Measurements from ENCODE around the gene POLH. TPM values are rescaled to one million over a fixed set of nuclear protein-coding genes. Genes with fewer than 3 reads are reported as not detected.

The POLH gene
- 10 to 100 TPM; 14.5 to 18.0 TPM for total RNA-seq

GRCh38 chr6:43575772-43576551 is at the start of gene POLH, which contains the start of gene XPO5:
Gene POLH (plus strand): TSS chr6:43576185. CDS start chr6:43582320, 6,135 bp downstream.
Gene XPO5 (minus strand): TSS chr6:43576038. CDS start chr6:43575864, 174 bp downstream.

DNA sequence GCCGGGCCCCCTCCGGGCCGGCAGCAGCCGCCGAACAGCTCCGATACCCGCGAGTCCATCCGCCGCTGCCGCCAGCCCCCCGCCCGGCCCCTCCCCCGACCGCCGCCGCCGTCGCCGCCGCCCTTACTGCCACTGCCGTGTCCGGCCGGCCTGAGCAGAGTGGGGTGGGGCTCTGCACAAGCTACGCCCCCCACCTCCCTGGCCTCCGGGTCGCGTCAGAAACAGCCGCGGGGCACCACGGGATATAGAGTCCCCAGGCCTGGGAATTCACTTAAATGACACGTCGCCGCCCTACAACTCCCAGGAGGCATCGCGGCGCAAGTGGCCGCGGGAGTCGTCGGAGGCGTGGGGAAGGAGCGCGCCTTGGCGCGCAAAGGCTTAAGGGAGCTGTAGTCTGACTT is 53.1 kb downstream of the POLH start, which contains the start of gene GTPBP2:
GTPBP2 (minus strand) TSS at position 161 of the 401 bp plus-strand sequence; CDS start at position 59, 102 bp downstream.

DNA sequence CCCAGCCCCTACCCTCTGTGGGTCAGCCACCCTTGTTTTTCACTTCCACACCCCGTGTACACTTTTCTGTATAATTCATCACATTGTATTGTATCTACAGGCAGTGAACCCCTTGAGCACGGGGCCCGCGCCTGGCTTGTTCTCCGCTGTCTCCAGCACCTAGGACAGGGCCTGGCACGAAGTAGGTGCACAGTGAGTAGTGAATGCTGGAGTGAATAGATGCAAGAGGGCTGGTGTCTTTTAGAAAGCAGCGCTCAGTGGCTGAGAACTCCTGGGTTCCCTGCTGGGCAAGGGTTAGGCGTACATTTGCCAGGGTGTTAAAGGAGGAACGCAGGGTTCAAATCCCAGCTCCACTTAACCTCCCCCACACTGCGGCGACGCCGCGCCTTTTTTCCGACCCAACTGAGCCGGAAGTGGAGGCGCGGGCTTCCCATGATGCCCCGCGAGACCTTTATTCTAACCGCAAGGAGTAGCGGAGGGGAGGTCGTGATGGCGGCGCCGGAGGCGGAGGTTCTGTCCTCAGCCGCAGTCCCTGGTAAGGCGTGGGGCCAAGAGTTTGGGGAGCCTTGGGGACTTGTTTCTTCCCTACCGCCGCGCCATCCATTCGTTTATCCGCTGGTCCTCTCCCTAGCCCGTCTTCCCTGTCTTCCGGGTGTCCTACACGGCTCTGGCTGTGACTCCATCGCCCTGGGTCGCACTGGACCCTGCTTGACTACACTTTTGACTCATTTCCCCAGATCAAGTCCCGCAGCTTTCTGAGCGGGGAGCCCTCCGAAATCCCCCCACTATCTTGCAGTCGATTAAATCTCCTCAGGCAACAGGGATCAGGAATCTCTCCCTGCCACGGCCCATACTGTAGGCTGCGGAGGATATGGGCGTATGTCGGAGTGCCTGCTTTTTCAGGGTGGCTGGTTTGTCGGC is 59.7 kb downstream of the POLH start, which contains the start of gene MAD2L1BP:
MAD2L1BP (plus strand) TSS at position 454 of the 921 bp plus-strand sequence; CDS start at position 490, 36 bp downstream.

DNA sequence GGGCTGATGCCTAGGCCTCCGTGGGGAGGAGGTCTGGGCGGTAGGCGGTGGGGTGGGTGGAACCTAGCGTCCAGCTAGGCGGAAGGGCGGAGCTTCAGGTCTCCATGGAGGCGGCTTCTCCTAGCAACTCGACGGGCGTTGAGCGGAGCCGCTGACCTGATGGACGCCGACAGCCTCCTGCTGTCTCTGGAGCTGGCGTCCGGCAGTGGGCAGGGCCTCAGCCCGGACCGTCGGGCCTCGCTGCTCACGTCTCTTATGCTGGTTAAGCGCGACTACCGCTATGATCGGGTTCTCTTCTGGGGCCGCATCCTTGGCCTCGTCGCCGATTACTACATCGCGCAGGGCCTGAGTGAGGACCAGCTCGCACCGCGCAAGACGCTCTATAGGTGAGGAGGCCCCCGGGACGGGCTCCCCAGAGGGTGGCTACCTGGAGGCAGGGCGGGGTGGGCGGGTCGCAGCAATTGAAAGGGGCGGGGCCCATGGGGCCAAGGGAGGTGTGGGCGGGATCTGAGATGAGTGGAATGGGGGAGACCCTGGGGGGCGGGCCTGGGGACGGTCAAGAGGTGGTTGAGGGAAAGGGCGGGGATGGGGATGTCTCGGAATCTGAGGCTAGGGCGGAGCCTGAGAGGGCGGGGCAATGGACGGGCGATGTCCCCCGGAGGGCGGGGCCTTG is 69.1 kb downstream of the POLH start, which contains the start of gene RSPH9:
RSPH9 (plus strand) TSS at position 97 of the 673 bp plus-strand sequence; CDS start at position 160, 63 bp downstream.

Small RNA genes lying within 50 kb of the gene (small RNA-seq; reads per million reads assigned to genes)
- 0 reads per million in 2 donors for gene RF00426

Other genes starting within 250 kb of the POLH start
- gene ZNF318, start 206.5 kb upstream of the POLH start, total RNA-seq, result 10 to 100 TPM in 1 of 2 donors, 1 to 10 TPM in 1; 9.0 to 14.1 TPM
- gene ABCC10, start 148.6 kb upstream of the POLH start, total RNA-seq, result 10 to 100 TPM; 25.8 to 32.6 TPM
- gene DLK2, start 120.6 kb upstream of the POLH start, total RNA-seq, result not detected
- gene TJAP1, start 98.6 kb upstream of the POLH start, total RNA-seq, result 10 to 100 TPM; 10.7 to 13.3 TPM
- under 1 TPM; under 0.01 to 0.34 TPM for gene LRRC73, start 65.8 kb upstream of the POLH start, total RNA-seq
- gene YIPF3, start 59.3 kb upstream of the POLH start, total RNA-seq, result 10 to 100 TPM; 59.6 to 61.3 TPM
- gene POLR1C, start 59.1 kb upstream of the POLH start, total RNA-seq, result 10 to 100 TPM; 24.4 to 56.9 TPM
- 100 to 1,000 TPM in 1 of 2 donors, 10 to 100 TPM in 1; 29.6 to 137 TPM for gene XPO5, start 147 bp upstream of the POLH start, total RNA-seq
- gene GTPBP2, start 53.1 kb downstream of the POLH start, total RNA-seq, result 10 to 100 TPM; 65.7 to 67.9 TPM
- 10 to 100 TPM; 84.3 to 98.2 TPM for gene MAD2L1BP, start 59.7 kb downstream of the POLH start, total RNA-seq
- gene RSPH9, start 68.9 kb downstream of the POLH start, total RNA-seq, result under 1 TPM; 0.33 to 0.69 TPM
- gene MRPS18A, start 111.6 kb downstream of the POLH start, total RNA-seq, result 10 to 100 TPM; 46.8 to 69.9 TPM
- gene VEGFA, start 194.0 kb downstream of the POLH start, total RNA-seq, result 10 to 100 TPM in 1 of 2 donors, 1 to 10 TPM in 1; 9.6 to 17.0 TPM

All from melanocyte of skin (primary cell).